Measurements from ENCODE around the gene OR2A42.
"Not testable (repeated sequence)": the region's sequence is repeated elsewhere in the genome, so short reads cannot be mapped to it uniquely, and the experiment has no call there.

OR2A42 gene

DNA sequence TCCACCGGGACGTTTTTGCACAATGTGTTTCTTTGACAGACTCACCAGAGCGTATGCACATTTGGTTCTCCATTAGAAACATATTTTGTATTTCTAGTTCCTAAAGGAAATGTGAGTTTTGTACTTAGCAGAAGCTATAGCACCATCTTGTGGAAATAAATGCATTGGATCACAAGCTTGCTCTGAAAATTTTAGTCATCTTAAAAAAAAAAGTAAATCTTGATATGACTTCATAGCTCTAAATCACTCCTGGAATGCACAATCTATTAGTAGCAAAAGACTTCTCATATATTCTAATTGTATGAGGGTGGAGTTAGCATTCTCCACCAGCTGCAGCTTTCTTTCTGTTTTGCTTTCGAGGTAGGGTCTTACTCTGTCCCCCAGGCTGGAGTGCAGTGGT, 20.3 kb downstream of the OR2A42 start:
- DNase-seq = not testable (repeated sequence)

DNA sequence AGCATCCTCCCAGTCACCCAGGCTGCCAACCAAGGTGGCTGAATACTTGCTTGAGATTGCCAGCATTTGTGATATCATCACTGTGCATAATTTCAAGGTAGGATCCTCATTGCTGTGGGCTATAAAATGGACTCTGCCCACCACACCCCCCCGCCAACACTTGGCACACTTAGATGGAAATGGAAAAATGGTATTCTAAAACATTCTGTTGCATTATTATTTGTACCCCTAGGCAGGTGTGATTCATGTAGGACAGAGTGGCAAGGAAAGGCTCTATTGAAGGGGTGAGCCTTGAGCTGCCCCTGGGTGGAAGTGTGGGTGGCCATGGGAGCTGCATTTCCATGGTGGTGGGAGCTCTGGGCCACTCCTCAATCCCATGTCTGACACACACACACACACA, 20.8 kb downstream of the OR2A42 start:
- not testable (repeated sequence) for DNase-seq

DNA sequence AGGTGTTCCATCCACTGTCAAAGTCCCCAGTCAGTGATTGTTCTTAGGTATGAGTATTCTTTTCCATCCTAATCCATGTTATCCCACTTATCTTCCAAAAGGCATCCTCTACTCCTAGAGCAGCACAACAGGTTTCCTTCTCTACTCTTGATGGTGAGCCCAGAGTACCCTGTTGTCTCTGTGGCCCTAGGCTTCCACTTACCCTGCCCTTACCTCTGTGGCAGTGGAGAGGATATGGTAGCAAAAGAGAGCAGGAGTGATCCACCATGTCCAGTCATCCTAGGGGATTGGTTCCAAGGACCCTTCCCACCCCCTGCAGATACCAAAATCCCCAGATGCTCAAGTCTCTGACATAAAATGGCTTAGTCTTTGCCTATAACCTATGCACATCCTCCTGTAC, 22.2 kb downstream of the OR2A42 start:
- not testable (repeated sequence) for DNase-seq

DNA sequence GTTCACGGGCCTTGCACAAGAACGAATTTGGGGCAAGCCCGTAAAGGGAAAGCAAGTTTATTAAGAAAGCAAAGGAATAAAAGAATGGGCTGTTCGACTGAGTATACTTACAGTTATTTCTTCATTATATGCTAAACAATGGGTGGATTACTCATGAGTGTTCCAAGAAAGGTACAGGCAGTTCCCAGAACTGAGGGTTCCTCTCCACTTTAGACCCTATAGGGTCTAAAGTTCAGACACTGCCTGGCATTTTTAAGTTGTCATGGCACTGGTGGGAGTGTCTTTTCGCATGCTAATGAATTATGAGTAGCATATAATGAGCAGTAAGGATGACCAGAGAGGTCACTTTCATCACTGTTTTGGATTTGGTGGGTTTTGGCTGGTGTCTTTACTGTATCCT, 34.1 kb downstream of the OR2A42 start:
- DNase-seq = not testable (repeated sequence)

DNA sequence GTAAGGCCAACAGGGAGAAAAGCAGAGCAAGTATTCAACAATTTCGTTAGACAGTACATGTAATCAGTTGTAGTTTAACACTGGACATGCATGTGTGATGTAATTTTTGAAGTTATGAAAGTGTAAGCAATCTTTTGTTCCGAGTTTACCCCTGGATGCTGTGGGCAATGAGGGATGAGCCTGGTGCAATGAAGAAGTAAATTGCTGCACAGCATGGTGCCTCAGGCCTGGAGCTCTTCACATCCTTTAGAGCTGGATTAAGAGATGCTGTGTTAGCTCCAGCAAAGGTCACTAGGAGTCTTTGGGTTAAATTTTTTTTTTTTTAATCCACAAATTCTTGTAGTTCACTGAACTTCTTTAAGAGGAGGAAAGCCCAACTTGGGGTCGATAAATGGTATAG, 36.3 kb downstream of the OR2A42 start:
- not testable (repeated sequence) for DNase-seq

DNA sequence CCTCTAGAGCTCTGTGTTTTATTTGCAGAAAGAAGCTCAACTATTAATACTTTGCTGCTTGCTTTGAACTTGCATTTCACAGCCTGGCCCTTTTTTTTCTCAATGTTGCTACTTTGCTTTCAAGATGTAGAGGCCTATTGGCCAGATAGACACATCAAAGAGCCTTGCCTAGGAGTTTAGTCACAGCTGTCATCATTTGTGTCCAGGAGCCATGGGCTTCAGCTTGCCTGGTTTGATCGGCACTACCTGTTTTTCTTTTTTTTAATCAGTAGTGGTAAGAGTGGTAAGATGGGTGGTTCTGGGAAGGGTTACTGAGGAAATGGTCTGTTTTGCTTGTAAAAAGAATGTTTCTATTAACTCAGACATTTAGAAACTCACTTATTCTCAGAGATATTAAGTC, 37.4 kb downstream of the OR2A42 start:
- DNase-seq = not testable (repeated sequence)

DNA sequence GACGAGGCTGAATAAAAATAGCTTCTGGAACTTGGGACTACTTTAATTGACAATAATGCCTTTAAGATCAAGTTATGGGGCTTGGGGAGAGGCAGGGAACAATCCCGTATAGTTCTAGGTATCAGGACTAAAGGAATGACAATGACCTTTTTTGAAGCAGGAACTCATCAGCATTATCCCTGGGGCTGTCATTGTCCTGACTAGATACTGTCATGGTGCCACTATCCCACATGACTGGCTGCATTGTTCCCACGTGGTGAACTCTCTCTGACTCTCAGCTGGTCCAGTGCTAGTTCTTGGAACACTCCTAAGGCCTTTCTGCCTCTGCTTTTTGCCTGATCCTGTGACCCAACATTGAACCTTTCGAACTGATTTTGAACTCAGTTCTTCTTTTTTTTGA, 40.5 kb downstream of the OR2A42 start:
- DNase-seq = not testable (repeated sequence)

DNA sequence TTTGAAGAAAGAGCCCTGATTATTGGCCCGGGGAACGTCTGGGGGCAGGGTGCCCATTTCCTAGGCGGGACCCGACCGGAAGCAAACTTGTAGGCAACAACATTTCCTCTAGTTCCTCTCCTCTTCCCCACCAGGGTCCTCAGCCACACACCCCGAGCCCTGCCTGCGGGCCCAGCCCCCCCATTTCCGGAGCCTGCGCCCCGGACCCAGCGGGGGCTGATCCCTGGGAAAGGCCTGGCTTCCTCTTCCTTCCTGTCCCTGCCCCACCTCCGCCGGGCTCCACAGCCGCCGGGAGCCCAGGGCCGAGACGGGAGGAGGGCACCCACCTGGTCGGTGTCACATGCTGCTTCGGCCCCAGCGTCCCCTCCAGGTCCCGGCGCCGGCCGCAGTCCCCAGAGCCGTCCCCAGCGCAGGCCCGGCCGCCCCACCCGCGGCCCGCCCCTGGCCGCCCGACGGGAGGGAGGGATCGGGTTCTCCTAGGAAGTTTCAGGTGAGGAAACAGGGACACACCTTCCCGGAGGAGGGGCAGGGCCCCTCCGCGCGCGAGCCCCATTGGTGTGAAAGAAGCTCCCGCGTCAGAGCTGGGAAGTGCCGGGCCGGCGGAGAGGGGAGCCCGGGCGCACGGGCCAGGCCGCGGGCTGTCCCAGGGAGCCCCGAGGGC, 44.1 kb downstream of the OR2A42 start, which contains the start of gene ARHGEF35:
ARHGEF35 (minus strand) TSS at position 622 of the 661 bp plus-strand sequence. CDS start 7,450 bp downstream, outside the sequence.
- DNase-seq = not testable (repeated sequence)

DNA sequence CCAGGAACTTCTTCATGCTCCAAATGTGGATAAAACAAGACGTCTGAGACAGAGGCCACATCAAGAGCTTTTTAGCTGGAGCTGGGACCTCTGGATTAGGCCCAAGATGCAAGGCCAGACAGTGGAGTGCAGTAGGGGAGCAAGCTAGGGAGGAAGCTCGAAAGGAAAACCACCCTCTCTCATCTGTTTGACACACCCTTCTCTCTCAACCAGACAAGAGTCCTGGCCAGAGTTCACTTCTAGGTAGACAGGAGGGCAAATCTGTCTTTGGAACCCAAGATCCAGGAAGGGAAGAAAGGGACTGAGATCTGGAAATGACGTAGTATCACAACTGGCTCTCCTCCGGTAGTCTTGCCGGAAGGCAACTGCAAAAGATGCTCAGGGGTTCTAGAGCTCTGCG, 45.0 kb downstream of the OR2A42 start:
- DNase-seq = not testable (repeated sequence)

DNA sequence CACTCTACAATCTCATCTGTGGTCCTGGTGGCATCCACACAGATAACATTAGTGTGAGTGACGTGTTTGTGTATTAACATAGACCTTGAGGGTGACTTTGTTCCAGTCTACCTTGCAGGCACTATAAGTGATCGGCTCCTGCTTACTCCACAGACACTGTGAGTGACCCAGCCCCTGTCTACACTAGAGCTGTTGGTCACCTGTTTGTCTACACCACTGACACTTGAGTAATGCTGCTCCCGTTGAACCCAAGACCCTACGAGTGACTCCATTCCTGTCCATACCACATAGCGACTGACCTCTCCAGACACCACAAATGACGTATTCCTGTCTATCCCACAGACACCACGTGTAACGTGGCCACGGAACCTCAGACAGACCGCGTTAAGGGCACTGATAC, 45.6 kb downstream of the OR2A42 start:
- DNase-seq = not testable (repeated sequence)

DNA sequence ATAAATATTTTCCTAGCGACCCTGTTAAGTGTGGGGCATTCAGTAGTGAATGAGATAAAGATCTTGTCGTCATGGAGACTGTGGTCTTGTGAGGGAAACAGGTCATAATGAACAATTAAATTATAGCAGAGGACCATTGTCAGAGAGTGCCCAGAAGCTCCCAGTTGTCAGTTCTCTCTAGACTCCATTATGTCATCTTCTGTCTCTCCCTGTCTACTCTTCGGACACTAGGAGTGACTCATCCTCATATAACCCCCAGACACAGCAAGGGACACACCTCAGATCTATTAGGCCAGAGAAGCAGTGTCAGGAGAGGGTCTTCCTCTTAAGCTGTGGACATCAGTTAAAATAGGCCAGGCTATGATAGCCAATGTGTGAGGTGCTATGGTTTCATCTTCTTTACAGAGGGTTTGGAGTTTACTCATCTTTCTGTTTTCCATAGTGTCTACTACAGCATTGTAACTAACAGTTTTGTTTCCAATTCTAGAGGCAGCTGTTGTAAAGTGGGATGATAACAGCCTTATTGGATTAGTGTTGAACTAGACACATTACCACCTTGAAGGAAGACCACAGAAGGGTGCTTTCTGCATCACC, 50.7 kb downstream of the OR2A42 start:
- DNase-seq = not testable (repeated sequence)

DNA sequence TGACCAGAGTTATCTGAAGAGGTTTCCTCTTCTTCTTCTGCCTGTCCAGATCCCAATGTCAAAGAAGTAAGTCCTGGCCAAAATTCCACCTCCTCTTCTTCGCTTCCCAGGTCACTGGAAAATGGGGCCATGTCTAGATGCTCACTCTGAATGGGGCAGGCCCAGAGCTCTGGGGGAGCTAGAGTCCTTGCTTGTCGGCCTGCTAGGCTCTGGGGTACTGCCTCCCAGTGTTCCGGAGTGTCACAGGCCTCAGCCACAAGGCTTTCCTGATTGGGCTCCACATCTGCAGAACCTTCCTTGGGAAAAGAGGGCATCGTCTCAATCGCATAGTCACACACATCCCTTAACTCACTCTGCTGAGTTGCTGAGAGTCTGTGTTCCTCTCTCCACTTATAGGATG, 51.6 kb downstream of the OR2A42 start:
- DNase-seq = not testable (repeated sequence)

DNA sequence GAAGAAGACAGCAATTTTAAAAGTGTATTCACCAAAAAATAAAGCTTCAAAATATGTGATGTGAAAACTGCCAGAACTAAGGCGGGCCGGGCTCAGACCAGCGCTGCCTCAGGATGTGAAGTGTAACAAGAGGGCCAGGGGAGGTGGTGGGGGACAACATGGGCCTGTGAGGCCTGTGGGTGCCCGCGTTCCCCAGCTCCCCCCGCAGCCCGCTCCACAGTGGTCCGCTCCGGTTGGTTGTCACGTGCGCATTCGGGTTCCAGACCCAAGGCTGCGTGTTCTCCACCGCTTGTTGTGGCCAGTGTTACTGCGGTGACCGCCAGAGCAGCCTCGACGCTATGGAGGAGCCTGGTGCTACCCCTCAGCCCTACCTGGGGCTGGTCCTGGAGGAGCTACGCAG, 56.2 kb downstream of the OR2A42 start, which contains the start of gene CTAGE4:
CTAGE4 (plus strand) TSS at position 301 of the 400 bp plus-strand sequence; CDS start at position 339, 38 bp downstream.
- not testable (repeated sequence) for DNase-seq

DNA sequence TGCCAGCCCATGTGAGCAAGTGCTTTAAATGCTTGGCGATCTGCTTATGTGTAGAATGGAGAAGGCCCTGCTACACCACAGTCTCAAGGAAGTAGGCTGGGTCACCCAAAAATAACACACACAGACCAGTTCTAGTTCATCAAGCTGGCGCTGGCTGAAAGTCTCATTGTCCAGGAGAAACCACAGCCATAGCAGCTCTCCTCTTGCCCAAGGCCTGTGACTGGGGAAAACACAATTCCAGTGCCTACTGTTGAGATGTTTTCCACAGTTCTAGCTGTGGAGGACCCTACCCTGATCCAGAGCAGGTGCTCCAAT, 60.3 kb downstream of the OR2A42 start:
- not testable (repeated sequence) for DNase-seq

DNA sequence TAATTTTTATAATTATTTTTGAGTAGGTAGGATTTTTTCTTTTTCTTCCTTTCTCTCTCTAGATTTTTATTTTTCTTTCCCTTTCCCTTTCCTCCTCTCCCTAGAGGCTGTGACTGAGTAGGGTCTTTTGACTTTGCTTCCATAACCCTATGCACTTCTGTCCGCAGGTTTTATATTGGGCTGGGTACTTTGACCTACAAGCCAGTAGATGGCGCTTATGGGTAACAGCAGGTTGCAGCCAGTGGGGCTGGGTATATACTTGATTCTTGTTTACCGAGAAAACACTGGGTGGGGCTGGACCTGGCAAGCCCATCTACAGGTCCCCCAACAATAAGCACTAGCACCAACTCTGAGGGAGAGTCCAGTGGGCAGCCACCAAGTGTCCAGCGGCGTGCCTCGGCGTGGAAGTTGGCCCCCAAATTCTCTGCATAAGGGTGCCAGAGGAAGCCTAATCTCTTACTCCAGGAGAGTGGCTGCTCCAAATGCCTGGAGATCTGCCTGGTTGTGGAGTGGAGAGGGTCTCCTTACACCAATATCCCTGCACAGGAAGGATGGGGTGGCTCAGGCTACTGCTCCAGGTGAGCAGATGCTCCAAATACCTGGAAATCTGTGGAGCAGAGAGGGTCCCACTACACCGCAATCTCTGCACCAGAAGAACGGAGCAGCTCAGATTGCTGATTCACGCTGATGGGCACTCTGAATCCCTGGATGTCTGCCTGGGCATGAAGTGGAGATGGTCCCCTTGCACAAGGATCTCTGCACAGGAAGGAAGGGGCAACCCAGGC, 60.8 kb downstream of the OR2A42 start:
- not testable (repeated sequence) for DNase-seq
